ENCODE results near the gene RECQL5.
A peak's percentile ranks its signal among the peaks of the same experiment; 100 is the strongest.

Gene RECQL5

GRCh38 chr17:75633486-75634375 lies 33.2 kb downstream of the RECQL5 start:
- peak; percentile 38 to 72 for DNase-seq

- peak; percentile 69 to 73 for DNase-seq
Measured at GRCh38 chr17:75632863-75633485, 34.0 kb downstream of the RECQL5 start, which contains the start of gene SMIM5. Gene SMIM5 (plus strand): TSS chr17:75633434. CDS start chr17:75640202, 6,768 bp downstream.

- no peak for DNase-seq
Measured at GRCh38 chr17:75632428-75632827, 34.5 kb downstream of the RECQL5 start.

GRCh38 chr17:75631353-75631752 lies 35.6 kb downstream of the RECQL5 start:
- DNase-seq, result no peak

- no peak for DNase-seq
Measured at GRCh38 chr17:75630071-75630917, 36.7 kb downstream of the RECQL5 start.

GRCh38 chr17:75629157-75629556 lies 37.8 kb downstream of the RECQL5 start:
- DNase-seq, result no peak

GRCh38 chr17:75628425-75628824 lies 38.5 kb downstream of the RECQL5 start:
- no peak for DNase-seq

GRCh38 chr17:75627094-75627493 lies 39.9 kb downstream of the RECQL5 start:
- DNase-seq, result no peak

- no peak for DNase-seq
Measured at GRCh38 chr17:75626496-75627038, 40.4 kb downstream of the RECQL5 start.

- peak in 1 of 2 donors; percentile 8 for DNase-seq
Measured at GRCh38 chr17:75625813-75626486, 41.0 kb downstream of the RECQL5 start.

- no peak for DNase-seq
Measured at GRCh38 chr17:75624714-75625345, 42.1 kb downstream of the RECQL5 start.

GRCh38 chr17:75624021-75624420 lies 42.9 kb downstream of the RECQL5 start:
- no peak for DNase-seq

- no peak for DNase-seq
Measured at GRCh38 chr17:75623386-75623785, 43.6 kb downstream of the RECQL5 start.

GRCh38 chr17:75622771-75623273 lies 44.1 kb downstream of the RECQL5 start:
- DNase-seq, result no peak

GRCh38 chr17:75622076-75622475 lies 44.9 kb downstream of the RECQL5 start:
- no peak for DNase-seq

GRCh38 chr17:75621489-75621888 lies 45.5 kb downstream of the RECQL5 start:
- DNase-seq, result no peak

GRCh38 chr17:75619506-75620431 lies 47.2 kb downstream of the RECQL5 start:
- no peak for DNase-seq

GRCh38 chr17:75617675-75618074 lies 49.3 kb downstream of the RECQL5 start:
- DNase-seq, result no peak

GRCh38 chr17:75617218-75617617 lies 49.7 kb downstream of the RECQL5 start:
- no peak for DNase-seq

GRCh38 chr17:75616521-75617122 lies 50.3 kb downstream of the RECQL5 start:
- DNase-seq, result no peak

Data from inflammatory macrophage (primary cell).